ENCODE measurements around the gene GPR137B.

DNA sequence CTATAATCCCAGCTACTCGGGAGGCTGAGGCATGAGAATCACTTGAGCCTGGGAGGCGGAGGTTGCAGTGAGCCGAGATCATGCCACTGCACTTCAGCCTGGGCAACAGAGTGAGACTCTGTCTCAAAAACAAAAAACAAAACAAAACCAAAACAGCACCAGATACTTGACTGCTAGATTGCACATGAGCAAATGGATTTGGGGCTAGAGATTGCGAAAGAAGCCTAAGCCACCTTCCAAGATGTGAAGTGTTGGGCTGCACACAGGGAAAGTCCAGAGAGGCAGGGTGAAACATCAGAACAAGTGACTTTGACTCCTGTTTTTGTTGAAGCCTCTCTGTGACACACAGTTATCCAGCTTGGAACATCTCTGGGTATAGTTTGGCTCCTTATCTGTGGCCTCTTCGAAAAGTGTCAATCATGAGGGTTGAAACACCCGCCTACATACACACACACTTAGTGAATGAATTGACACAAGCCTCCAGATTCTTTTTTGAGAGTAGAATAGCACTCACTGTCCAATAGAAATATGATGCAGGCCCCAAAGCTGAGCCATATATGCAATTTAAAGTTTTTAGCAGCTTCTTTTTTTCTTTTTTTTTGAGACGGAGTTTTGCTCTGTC is 34.2 kb upstream of the GPR137B start:
- no peak for TF ChIP-seq NRF1 (IDR thresholded peaks at IDR 0.05; ENCODE audit: low read depth, low read length)
- no peak for TF ChIP-seq KDM1A (IDR thresholded peaks at IDR 0.05; ENCODE audit: borderline replicate concordance, low read length)
- no peak for TF ChIP-seq MAFK (IDR thresholded peaks at IDR 0.05; ENCODE audit: low read depth, low read length)
- TF ChIP-seq FOSL1 (IDR thresholded peaks at IDR 0.05; ENCODE audit: insufficient read depth, low read depth, low read length), result no peak
- no peak for TF ChIP-seq EZH2 (IDR thresholded peaks at IDR 0.05; ENCODE audit: low read depth, low read length, severe bottlenecking)
- TF ChIP-seq, protein P1, sequence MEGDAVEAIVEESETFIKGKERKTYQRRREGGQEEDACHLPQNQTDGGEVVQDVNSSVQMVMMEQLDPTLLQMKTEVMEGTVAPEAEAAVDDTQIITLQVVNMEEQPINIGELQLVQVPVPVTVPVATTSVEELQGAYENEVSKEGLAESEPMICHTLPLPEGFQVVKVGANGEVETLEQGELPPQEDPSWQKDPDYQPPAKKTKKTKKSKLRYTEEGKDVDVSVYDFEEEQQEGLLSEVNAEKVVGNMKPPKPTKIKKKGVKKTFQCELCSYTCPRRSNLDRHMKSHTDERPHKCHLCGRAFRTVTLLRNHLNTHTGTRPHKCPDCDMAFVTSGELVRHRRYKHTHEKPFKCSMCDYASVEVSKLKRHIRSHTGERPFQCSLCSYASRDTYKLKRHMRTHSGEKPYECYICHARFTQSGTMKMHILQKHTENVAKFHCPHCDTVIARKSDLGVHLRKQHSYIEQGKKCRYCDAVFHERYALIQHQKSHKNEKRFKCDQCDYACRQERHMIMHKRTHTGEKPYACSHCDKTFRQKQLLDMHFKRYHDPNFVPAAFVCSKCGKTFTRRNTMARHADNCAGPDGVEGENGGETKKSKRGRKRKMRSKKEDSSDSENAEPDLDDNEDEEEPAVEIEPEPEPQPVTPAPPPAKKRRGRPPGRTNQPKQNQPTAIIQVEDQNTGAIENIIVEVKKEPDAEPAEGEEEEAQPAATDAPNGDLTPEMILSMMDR (IDR thresholded peaks at IDR 0.05; ENCODE audit: control extremely low read depth in 1 of 3, insufficient read depth in 1 of 3, low read depth in 1 of 3, low read length in 3 of 3), result no peak
- TF ChIP-seq POLR2AphosphoS5 (IDR thresholded peaks at IDR 0.05; ENCODE audit: low read depth, low read length), result no peak
- TF ChIP-seq CREB1 (IDR thresholded peaks at IDR 0.05), result no peak
- TF ChIP-seq JUN (IDR thresholded peaks at IDR 0.05; ENCODE audit: low read depth, low read length), result no peak
- TF ChIP-seq CHD1 (IDR thresholded peaks at IDR 0.05; ENCODE audit: low read depth, low read length), result no peak
- no peak for TF ChIP-seq HDAC6 (IDR thresholded peaks at IDR 0.05; ENCODE audit: low read depth, low read length)
- no peak for TF ChIP-seq TAF1 (IDR thresholded peaks at IDR 0.05; ENCODE audit: low read depth, low read length)
